Measurements from ENCODE around the gene PLCB3. TPM values are rescaled to one million over a fixed set of nuclear protein-coding genes. Genes with fewer than 3 reads are reported as not detected.

The PLCB3 gene
- total RNA-seq, 6 experiments from 2014 or later = 5.4 to 8.0 (median 6.7) TPM

DNA sequence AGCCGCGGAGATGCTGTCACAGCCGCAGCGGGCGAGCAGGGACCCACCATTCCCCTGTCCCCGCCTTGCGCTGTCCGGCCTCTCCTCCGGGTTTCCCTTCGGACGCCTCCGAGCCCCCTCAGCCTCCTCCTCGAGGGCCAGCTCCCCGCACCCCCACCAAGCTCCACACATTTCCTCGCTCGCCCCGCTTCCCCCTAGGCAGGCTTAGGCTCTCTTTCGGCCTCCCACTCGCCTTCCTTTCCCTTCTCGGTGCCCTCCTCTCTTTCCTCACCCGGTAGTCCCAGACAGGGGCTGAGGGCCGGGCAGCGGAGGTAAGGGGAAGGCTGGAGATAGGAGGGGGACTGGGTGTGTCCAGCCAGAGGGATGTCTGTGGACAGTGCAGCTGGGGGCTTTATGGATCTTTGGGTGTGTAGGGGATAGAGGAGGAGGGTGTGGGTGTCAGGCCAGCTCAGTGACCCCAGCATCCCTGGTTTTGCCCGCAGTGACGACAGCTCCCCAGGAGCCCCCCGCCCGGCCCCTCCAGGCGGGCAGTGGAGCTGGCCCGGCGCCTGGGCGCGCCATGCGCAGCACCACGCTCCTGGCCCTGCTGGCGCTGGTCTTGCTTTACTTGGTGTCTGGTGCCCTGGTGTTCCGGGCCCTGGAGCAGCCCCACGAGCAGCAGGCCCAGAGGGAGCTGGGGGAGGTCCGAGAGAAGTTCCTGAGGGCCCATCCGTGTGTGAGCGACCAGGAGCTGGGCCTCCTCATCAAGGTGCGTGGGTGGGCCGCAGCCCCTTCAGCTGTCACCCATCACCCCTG lies 41.3 kb downstream of the PLCB3 start:
- Histone ChIP-seq H3K4me1 (peaks cover 0 to 12% (median 0%) of the 10 kb centered on the region in 4 donors), H3K9me3 (no peaks in the 10 kb centered on the region), H3K27me3 (peaks cover 0 to 21% of the 10 kb centered on the region in 2 donors), H3K4me3 (no peak overlapping the region), H3K27ac (no peak overlapping the region), H3K36me3 (no peaks in the 10 kb centered on the region)
- no peak for ATAC-seq
- intact Hi-C loops (cut with DNase I) = no loop called here
- 7% methylated on average over 15 of the region's 42 CpGs for WGBS (ENCODE audit: insufficient coverage, low coverage, low lambda C conversion rate, missing lambda C conversion rate)
- TF ChIP-seq POLR2A (IDR thresholded peaks at IDR 0.05) = no peak
- TF ChIP-seq, protein P1, sequence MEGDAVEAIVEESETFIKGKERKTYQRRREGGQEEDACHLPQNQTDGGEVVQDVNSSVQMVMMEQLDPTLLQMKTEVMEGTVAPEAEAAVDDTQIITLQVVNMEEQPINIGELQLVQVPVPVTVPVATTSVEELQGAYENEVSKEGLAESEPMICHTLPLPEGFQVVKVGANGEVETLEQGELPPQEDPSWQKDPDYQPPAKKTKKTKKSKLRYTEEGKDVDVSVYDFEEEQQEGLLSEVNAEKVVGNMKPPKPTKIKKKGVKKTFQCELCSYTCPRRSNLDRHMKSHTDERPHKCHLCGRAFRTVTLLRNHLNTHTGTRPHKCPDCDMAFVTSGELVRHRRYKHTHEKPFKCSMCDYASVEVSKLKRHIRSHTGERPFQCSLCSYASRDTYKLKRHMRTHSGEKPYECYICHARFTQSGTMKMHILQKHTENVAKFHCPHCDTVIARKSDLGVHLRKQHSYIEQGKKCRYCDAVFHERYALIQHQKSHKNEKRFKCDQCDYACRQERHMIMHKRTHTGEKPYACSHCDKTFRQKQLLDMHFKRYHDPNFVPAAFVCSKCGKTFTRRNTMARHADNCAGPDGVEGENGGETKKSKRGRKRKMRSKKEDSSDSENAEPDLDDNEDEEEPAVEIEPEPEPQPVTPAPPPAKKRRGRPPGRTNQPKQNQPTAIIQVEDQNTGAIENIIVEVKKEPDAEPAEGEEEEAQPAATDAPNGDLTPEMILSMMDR (IDR thresholded peaks at IDR 0.05) = no peak
- no peak for DNase-seq

DNA sequence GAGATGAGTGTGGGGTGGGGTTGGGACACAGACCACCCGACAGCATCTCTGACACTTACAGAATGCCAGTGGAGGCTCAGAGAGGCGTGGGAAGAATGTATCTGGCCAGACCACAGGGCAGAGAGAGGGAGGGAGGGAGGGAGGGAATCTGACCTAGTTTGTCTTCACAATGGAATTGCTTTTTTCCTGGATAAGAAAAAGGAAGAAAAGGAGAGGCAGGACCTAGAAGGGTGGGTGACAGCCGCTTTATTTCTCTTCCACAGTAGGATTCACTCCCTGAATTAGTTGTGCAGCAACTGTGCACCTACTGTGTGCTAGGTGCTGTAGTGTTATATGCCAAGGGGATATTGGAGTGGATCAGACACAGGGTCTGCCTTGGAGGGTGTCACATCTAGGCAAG lies 43.4 kb downstream of the PLCB3 start:
- peaks cover 0 to 37% of the 10 kb centered on the region in 2 donors for H3K27me3 ChIP-seq
- H3K36me3 ChIP-seq = no peaks in the 10 kb centered on the region
- H3K27ac ChIP-seq = no peak overlapping the region
- peaks cover 0 to 21% (median 2%) of the 10 kb centered on the region in 4 donors for H3K4me1 ChIP-seq
- ATAC-seq (no peak), DNase-seq (no peak)
- 47% methylated on average over 3 of the region's 3 CpGs for WGBS (ENCODE audit: insufficient coverage, low coverage, low lambda C conversion rate, missing lambda C conversion rate)
- H3K9me3 ChIP-seq = no peaks in the 10 kb centered on the region
- TF ChIP-seq POLR2A (IDR thresholded peaks at IDR 0.05) = no peak
- TF ChIP-seq, protein P1 (IDR thresholded peaks at IDR 0.05) = no peak
- H3K4me3 ChIP-seq = no peak overlapping the region
- intact Hi-C loops (cut with DNase I) = no loop called here

DNA sequence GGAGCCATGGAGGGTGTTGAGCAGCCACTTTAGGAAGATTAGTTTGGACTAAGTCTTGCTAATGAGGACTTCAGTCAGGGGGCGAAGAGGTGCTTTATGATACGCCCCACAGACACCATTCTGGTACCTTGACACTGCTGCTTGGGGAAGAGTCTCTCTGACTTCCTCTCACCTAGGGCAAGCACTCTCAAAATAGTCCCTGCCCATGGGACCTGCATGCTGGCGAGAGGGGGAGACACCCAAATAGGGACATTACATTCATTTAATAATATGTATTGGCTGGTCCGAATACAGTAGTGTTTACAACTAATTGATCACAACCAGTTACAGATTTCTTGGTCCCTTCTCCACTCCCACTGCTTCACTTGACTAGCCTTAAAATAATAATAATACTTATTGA lies 44.4 kb downstream of the PLCB3 start:
- TF ChIP-seq, protein P1 (IDR thresholded peaks at IDR 0.05) = no peak
- TF ChIP-seq POLR2A (IDR thresholded peaks at IDR 0.05) = no peak
- ATAC-seq = no peak
- WGBS (ENCODE audit: insufficient coverage, low coverage, low lambda C conversion rate, missing lambda C conversion rate) = 67% methylated on average over 1 of the region's 4 CpGs
- H3K36me3 ChIP-seq = no peaks in the 10 kb centered on the region
- H3K9me3 ChIP-seq = no peaks in the 10 kb centered on the region
- peaks cover 0 to 31% (median 7%) of the 10 kb centered on the region in 4 donors for H3K4me1 ChIP-seq
- H3K27ac ChIP-seq = no peak overlapping the region
- H3K27me3 ChIP-seq = peaks cover 0 to 44% of the 10 kb centered on the region in 2 donors
- H3K4me3 ChIP-seq = no peak overlapping the region
- intact Hi-C loops (cut with DNase I) = no loop called here
- DNase-seq = no peak

DNA sequence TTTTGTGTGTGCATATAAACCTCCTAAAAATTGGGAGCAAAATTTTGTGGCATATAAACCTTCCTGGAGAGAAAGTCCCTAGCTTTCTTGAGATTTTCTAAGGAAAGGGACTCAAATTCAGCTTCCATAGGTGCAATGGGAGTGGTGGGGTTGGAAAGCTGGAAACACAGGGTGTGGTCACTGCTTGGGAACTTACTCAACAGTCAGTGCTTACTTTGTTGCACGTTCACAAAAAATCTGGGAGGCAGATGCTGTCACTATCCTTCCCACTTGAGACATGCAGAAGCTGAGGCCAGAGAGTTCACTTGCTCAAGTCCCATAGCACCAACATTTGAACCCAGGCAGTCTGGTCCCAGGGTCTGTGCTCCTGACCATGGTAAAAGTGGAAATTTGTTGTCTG lies 44.9 kb downstream of the PLCB3 start:
- Histone ChIP-seq H3K4me3 (no peak overlapping the region), H3K27ac (no peak overlapping the region), H3K4me1 (peaks cover 0 to 32% (median 7%) of the 10 kb centered on the region in 4 donors), H3K27me3 (peaks cover 0 to 44% of the 10 kb centered on the region in 2 donors), H3K36me3 (no peaks in the 10 kb centered on the region), H3K9me3 (no peaks in the 10 kb centered on the region)
- no peak for ATAC-seq
- intact Hi-C loops (cut with DNase I) = no loop called here
- no peak for DNase-seq
- TF ChIP-seq, protein P1 (IDR thresholded peaks at IDR 0.05) = no peak
- no peak for TF ChIP-seq POLR2A (IDR thresholded peaks at IDR 0.05)
- no CpG with 5 or more reads among the region's 1 CpG for WGBS (ENCODE audit: insufficient coverage, low coverage, low lambda C conversion rate, missing lambda C conversion rate)

Measured in right lobe of liver (tissue), 6 donors.